Astrocyte (in vitro differentiated cells and primary cell): Measurements from ENCODE around the gene RELN.

Experiments
- CTCF ChIP-seq: IDR thresholded peaks from 2 replicates; pipeline ENCODE4 v1.5.1; 2011; ENCODE audit warnings: low read depth, mild to moderate bottlenecking, inconsistent platforms, low read length, moderate library complexity; ENCODE audit not compliant: insufficient read depth
- EZH2 ChIP-seq: IDR thresholded peaks from 2 replicates; pipeline ENCODE4 v1.6.1; 2012; ENCODE audit warnings: mild to moderate bottlenecking, low read length, inconsistent platforms; ENCODE audit not compliant: insufficient read depth

GRCh38 chr7:104033837-104034236 lies 44.4 kb upstream of the RELN start:
- TF ChIP-seq CTCF (no peak), EZH2 (no peak)
